ENCODE results near the gene CCDC127. TPM values are rescaled to one million over a fixed set of nuclear protein-coding genes. Genes with fewer than 3 reads are reported as not detected.

Gene CCDC127
- total RNA-seq, 1 donor from 2014 or later: 8.8 TPM

DNA sequence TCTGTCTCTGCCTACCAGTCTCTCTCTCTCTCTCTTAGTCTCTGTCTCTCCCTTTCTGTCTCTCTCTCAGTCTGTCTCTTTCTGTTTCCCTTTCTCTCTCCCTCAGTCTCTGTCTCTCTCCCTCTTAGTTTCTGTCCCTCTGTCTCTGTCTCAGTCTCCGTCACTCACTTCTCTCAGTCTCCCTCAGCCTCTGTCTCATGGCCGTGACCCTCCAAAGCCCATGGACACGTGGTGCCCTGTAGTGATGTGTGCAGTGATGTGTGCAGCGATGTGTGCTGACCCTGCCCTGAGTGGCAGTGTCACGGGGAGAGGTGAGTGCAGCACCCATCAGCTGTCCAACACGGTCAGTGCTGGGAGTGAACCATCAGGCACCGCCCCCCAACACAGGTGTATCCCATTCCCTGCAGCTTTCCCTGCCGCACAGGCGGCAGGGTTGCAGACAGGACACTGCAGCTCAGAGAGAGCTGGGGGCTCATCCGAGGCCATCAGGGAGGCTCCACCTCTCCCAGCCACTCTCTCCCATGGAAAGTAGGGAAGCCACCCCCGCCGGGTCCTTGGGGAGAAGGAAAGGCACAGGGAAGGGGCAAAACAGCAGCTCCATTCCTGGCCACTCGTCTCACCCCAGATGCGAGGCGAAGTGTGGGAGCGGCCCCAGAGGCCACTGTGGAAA is 27.5 kb downstream of the CCDC127 start:
- no peak overlapping the region for H2AFZ ChIP-seq (ENCODE audit: low read depth, low read length)
- Mint-ChIP-seq H3K4me1 (ENCODE audit: low read depth, unreplicated experiment) (peaks cover 5% of the 10 kb centered on the region), H3K4me3 (ENCODE audit: unreplicated experiment) (no peak overlapping the region), H3K36me3 (ENCODE audit: low read depth, unreplicated experiment) (peaks cover 5% of the 10 kb centered on the region), H3K27ac (ENCODE audit: unreplicated experiment) (no peak overlapping the region), H3K9me3 (ENCODE audit: unreplicated experiment) (no peaks in the 10 kb centered on the region), H3K27me3 (ENCODE audit: low read depth, unreplicated experiment) (peaks cover 16% of the 10 kb centered on the region)
- H3K9ac ChIP-seq (ENCODE audit: low read length): no peak overlapping the region
- H3K27me3 ChIP-seq (ENCODE audit: insufficient read depth, low read length): peaks cover 9% of the 10 kb centered on the region
- TF ChIP-seq CTCF (IDR thresholded peaks at IDR 0.05; ENCODE audit: insufficient read depth, low read depth, low read length): no peak
- TF ChIP-seq EZH2 (IDR thresholded peaks at IDR 0.05; ENCODE audit: insufficient read depth, low read length): no peak
- no peaks in the 10 kb centered on the region for H3K79me2 ChIP-seq (ENCODE audit: insufficient read depth, low read length)
- no peak overlapping the region for H3K4me2 ChIP-seq (ENCODE audit: low read length)
- no peak overlapping the region for H3K27ac ChIP-seq (ENCODE audit: low read depth, low read length)
- H3K9me3 ChIP-seq (ENCODE audit: insufficient read depth, low read depth, low read length): no peaks in the 10 kb centered on the region
- peaks cover 3% of the 10 kb centered on the region for H4K20me1 ChIP-seq (ENCODE audit: insufficient read depth, low read length)
- no peak overlapping the region for H3K4me3 ChIP-seq (ENCODE audit: insufficient read depth, low read depth, low read length)
- FAIRE-seq (no peak), DNase-seq (ENCODE audit: low read depth) (no peak)
- peaks cover 11% of the 10 kb centered on the region for H3K4me1 ChIP-seq (ENCODE audit: insufficient read depth, low read length)
- no peaks in the 10 kb centered on the region for H3K36me3 ChIP-seq (ENCODE audit: insufficient read depth, low read length)

DNA sequence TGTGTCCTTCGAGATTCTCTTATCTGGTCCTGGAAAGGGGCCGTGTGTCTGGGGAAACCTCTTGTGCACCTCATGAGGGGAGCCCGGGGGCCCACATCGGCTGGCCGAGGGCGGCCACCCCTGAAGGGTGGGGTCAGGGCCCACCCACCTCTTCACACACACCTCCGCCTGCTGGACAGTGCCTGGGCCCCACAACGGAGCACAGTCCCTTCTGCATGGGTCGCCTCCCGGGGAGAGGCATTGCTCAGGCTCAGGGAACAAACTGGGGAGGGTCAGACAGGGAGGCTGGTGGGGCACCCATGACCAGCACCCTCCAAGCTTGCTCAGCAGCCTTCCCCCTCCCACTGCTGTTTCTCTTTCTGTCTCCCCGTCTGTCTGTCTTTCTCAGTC is 28.0 kb downstream of the CCDC127 start:
- Histone ChIP-seq H3K27me3 (ENCODE audit: insufficient read depth, low read length) (peaks cover 9% of the 10 kb centered on the region), H3K9ac (ENCODE audit: low read length) (no peak overlapping the region), H3K9me3 (ENCODE audit: insufficient read depth, low read depth, low read length) (no peaks in the 10 kb centered on the region), H3K79me2 (ENCODE audit: insufficient read depth, low read length) (no peaks in the 10 kb centered on the region), H3K4me1 (ENCODE audit: insufficient read depth, low read length) (peaks cover 11% of the 10 kb centered on the region), H3K36me3 (ENCODE audit: insufficient read depth, low read length) (no peaks in the 10 kb centered on the region), H4K20me1 (ENCODE audit: insufficient read depth, low read length) (peaks cover 3% of the 10 kb centered on the region), H3K27ac (ENCODE audit: low read depth, low read length) (no peak overlapping the region), H3K4me2 (ENCODE audit: low read length) (no peak overlapping the region), H2AFZ (ENCODE audit: low read depth, low read length) (no peak overlapping the region), H3K4me3 (ENCODE audit: insufficient read depth, low read depth, low read length) (no peak overlapping the region)
- no peaks in the 10 kb centered on the region for H3K9me3 Mint-ChIP-seq (ENCODE audit: unreplicated experiment)
- peaks cover 2% of the 10 kb centered on the region for H3K4me1 Mint-ChIP-seq (ENCODE audit: low read depth, unreplicated experiment)
- peaks cover 14% of the 10 kb centered on the region for H3K27me3 Mint-ChIP-seq (ENCODE audit: low read depth, unreplicated experiment)
- DNase-seq (ENCODE audit: low read depth) (no peak), FAIRE-seq (no peak)
- H3K4me3 Mint-ChIP-seq (ENCODE audit: unreplicated experiment): no peak overlapping the region
- peaks cover 5% of the 10 kb centered on the region for H3K36me3 Mint-ChIP-seq (ENCODE audit: low read depth, unreplicated experiment)
- H3K27ac Mint-ChIP-seq (ENCODE audit: unreplicated experiment): no peak overlapping the region
- TF ChIP-seq EZH2 (IDR thresholded peaks at IDR 0.05; ENCODE audit: insufficient read depth, low read length) (no peak), CTCF (IDR thresholded peaks at IDR 0.05; ENCODE audit: insufficient read depth, low read depth, low read length) (no peak)

- no peak overlapping the region for H3K4me3 Mint-ChIP-seq (ENCODE audit: unreplicated experiment)
- H3K9me3 Mint-ChIP-seq (ENCODE audit: unreplicated experiment): no peaks in the 10 kb centered on the region
- H3K27me3 ChIP-seq (ENCODE audit: insufficient read depth, low read length): peaks cover 9% of the 10 kb centered on the region
- H3K4me1 ChIP-seq (ENCODE audit: insufficient read depth, low read length): peaks cover 11% of the 10 kb centered on the region
- no peak overlapping the region for H3K9ac ChIP-seq (ENCODE audit: low read length)
- H3K36me3 ChIP-seq (ENCODE audit: insufficient read depth, low read length): no peaks in the 10 kb centered on the region
- H3K4me1 Mint-ChIP-seq (ENCODE audit: low read depth, unreplicated experiment): peaks cover 2% of the 10 kb centered on the region
- peaks cover 14% of the 10 kb centered on the region for H3K27me3 Mint-ChIP-seq (ENCODE audit: low read depth, unreplicated experiment)
- H4K20me1 ChIP-seq (ENCODE audit: insufficient read depth, low read length): peaks cover 3% of the 10 kb centered on the region
- no peak overlapping the region for H3K27ac ChIP-seq (ENCODE audit: low read depth, low read length)
- H3K36me3 Mint-ChIP-seq (ENCODE audit: low read depth, unreplicated experiment): peaks cover 5% of the 10 kb centered on the region
- no peak overlapping the region for H3K4me2 ChIP-seq (ENCODE audit: low read length)
- FAIRE-seq (no peak), DNase-seq (ENCODE audit: low read depth) (no peak)
- H3K4me3 ChIP-seq (ENCODE audit: insufficient read depth, low read depth, low read length): no peak overlapping the region
- no peak overlapping the region for H3K27ac Mint-ChIP-seq (ENCODE audit: unreplicated experiment)
- TF ChIP-seq EZH2 (IDR thresholded peaks at IDR 0.05; ENCODE audit: insufficient read depth, low read length): peak; percentile 2
- no peak for TF ChIP-seq CTCF (IDR thresholded peaks at IDR 0.05; ENCODE audit: insufficient read depth, low read depth, low read length)
- no peaks in the 10 kb centered on the region for H3K9me3 ChIP-seq (ENCODE audit: insufficient read depth, low read depth, low read length)
- H3K79me2 ChIP-seq (ENCODE audit: insufficient read depth, low read length): no peaks in the 10 kb centered on the region
- H2AFZ ChIP-seq (ENCODE audit: low read depth, low read length): no peak overlapping the region
Measured at GRCh38 chr5:189486-189885, 28.5 kb downstream of the CCDC127 start.
